GM18505 (cell line): Measurements from ENCODE around the gene ANKRD36C.
"Not testable (repeated sequence)": the region's sequence is repeated elsewhere in the genome, so short reads cannot be mapped to it uniquely, and the experiment has no call there.

Source experiments
- ATAC-seq: cut with Tn5 transposase; IDR thresholded peaks from one replicate; pipeline ENCODE4 v1.9.1; 2021; ENCODE audit not compliant: unreplicated experiment
- POLR2A ChIP-seq: IDR thresholded peaks from 4 replicates; pipeline ENCODE4 v1.6.1; 2011; ENCODE audit warnings: borderline replicate concordance; ENCODE audit not compliant: insufficient read depth, insufficient read length; ENCODE audit errors: extremely low read depth

Gene ANKRD36C

GRCh38 chr2:95991351-95992094 is at the start of gene ANKRD36C:
TSS of gene ANKRD36C (minus strand) at chr2:95991824. CDS start at chr2:95991708, 116 bp downstream.
- ATAC-seq: peak; percentile 86

- not testable (repeated sequence) for ATAC-seq
Measured at GRCh38 chr2:96035554-96035953, 43.9 kb upstream of the ANKRD36C start.

GRCh38 chr2:96034792-96035191 is 43.2 kb upstream of the ANKRD36C start, which contains the start of gene GPAT2:
TSS of gene GPAT2 (minus strand) at chr2:96034916. CDS start at chr2:96032359, 2,557 bp downstream.
- not testable (repeated sequence) for ATAC-seq

GRCh38 chr2:96033997-96034396 is 42.4 kb upstream of the ANKRD36C start:
- not testable (repeated sequence) for ATAC-seq

- not testable (repeated sequence) for ATAC-seq
Measured at GRCh38 chr2:96027725-96028325, 36.2 kb upstream of the ANKRD36C start.

GRCh38 chr2:96025755-96026154 is 34.1 kb upstream of the ANKRD36C start:
- not testable (repeated sequence) for ATAC-seq

GRCh38 chr2:96025194-96025492 is 33.5 kb upstream of the ANKRD36C start:
- TF ChIP-seq POLR2A: no peak
- no peak for ATAC-seq

- no peak for TF ChIP-seq POLR2A
- no peak for ATAC-seq
Measured at GRCh38 chr2:96024336-96025193, 32.9 kb upstream of the ANKRD36C start.

GRCh38 chr2:96023701-96024100 is 32.1 kb upstream of the ANKRD36C start:
- not testable (repeated sequence) for ATAC-seq

- ATAC-seq: not testable (repeated sequence)
Measured at GRCh38 chr2:96022701-96023447, 31.2 kb upstream of the ANKRD36C start.

- ATAC-seq: not testable (repeated sequence)
Measured at GRCh38 chr2:96022126-96022525, 30.5 kb upstream of the ANKRD36C start.

GRCh38 chr2:96021142-96021541 is 29.5 kb upstream of the ANKRD36C start:
- ATAC-seq: not testable (repeated sequence)

GRCh38 chr2:96019909-96020590 is 28.4 kb upstream of the ANKRD36C start:
- not testable (repeated sequence) for ATAC-seq

- not testable (repeated sequence) for ATAC-seq
Measured at GRCh38 chr2:96016321-96016720, 24.7 kb upstream of the ANKRD36C start.

GRCh38 chr2:96012792-96013264 is 21.2 kb upstream of the ANKRD36C start:
- not testable (repeated sequence) for ATAC-seq

GRCh38 chr2:96012086-96012791 is 20.6 kb upstream of the ANKRD36C start:
- not testable (repeated sequence) for ATAC-seq

GRCh38 chr2:96011129-96011455 is 19.5 kb upstream of the ANKRD36C start:
- ATAC-seq: peak; percentile 28

GRCh38 chr2:96010320-96011128 is 18.9 kb upstream of the ANKRD36C start:
- peak; percentile 99 for ATAC-seq
